Measurements from ENCODE around the gene SHF. TPM values are rescaled to one million over a fixed set of nuclear protein-coding genes. Genes with fewer than 3 reads are reported as not detected.
A peak's percentile ranks its signal among the peaks of the same experiment; 100 is the strongest.
"Not testable (repeated sequence)": the region's sequence is repeated elsewhere in the genome, so short reads cannot be mapped to it uniquely, and the experiment has no call there.

Gene SHF
- total RNA-seq, 4 donors from 2014 or later, result 5.8 to 20.6 (median 11.2) TPM

DNA sequence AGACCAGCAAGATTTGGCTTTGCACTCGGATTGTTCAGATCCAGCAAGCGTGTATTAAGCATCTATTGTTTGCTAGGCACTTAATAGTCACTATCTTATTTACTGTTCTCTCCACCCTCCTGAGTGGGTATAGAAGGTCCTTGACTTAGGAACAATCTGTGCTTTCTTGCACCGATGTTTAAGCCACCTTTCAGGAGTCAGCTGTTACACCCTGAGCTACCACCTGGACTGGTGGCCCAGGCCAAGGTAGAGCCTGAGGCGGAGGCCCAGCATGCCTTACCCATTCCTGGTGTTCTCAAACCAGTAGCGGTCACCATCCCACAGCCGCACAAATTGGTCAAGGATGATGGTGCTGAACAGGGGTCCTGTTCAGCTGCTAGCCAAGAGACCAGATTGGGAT, 48.0 kb downstream of the SHF start:
- Histone ChIP-seq H3K4me1 (peaks cover 0 to 7% (median 4%) of the 10 kb centered on the region in 4 donors), H3K27ac (no peak overlapping the region), H3K4me3 (no peak overlapping the region), H3K36me3 (no peaks in the 10 kb centered on the region), H3K27me3 (peaks cover 0 to 7% of the 10 kb centered on the region in 2 donors), H3K9me3 (no peaks in the 10 kb centered on the region)
- TF ChIP-seq POLR2A (IDR thresholded peaks at IDR 0.05), result no peak
- TF ChIP-seq, protein P1, sequence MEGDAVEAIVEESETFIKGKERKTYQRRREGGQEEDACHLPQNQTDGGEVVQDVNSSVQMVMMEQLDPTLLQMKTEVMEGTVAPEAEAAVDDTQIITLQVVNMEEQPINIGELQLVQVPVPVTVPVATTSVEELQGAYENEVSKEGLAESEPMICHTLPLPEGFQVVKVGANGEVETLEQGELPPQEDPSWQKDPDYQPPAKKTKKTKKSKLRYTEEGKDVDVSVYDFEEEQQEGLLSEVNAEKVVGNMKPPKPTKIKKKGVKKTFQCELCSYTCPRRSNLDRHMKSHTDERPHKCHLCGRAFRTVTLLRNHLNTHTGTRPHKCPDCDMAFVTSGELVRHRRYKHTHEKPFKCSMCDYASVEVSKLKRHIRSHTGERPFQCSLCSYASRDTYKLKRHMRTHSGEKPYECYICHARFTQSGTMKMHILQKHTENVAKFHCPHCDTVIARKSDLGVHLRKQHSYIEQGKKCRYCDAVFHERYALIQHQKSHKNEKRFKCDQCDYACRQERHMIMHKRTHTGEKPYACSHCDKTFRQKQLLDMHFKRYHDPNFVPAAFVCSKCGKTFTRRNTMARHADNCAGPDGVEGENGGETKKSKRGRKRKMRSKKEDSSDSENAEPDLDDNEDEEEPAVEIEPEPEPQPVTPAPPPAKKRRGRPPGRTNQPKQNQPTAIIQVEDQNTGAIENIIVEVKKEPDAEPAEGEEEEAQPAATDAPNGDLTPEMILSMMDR (IDR thresholded peaks at IDR 0.05), result no peak
- DNase-seq, result no peak

DNA sequence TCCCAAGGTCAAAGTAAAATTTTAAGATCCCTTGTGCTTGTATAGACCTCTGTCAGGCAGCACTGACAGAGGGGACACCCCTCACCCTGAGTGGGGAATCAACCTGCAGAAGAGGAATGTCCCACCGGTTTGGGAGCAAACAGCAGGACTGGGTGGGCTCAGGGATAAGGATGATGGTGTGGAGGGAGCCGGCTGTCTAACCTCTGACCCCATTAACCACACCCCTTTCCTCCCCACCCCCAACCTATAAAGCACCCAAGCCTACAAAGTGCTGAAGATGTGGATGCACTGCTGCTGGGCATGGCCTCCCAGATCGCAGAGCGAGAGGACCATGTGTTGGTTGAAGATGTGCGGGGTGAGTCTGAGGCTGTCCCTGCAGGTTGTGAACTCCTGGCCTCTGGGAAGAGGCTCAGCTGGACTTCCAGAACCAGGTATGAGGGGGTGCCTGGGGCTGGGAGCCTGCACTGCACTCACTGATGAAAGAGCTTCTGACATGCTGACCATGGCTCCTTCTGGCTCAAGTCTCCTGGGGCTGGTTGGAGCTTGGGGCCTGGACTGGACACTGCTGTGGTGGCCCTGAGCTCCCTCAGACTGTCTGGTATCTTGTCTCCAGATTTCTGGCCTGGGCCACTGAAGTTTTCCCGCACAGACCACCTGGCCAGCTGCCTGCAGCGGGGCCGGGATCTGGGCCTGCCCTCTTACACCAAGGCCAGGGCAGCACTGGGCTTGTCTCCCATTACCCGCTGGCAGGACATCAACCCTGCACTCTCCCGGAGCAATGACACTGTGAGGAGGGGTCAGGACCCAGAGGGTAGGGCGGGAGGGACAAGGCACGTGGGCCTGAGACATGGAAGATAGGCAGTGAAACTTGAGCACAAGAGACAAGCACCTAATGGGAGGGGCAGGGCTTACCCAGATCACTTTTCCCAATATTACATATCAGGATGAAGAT, 48.7 kb downstream of the SHF start:
- no peak overlapping the region for H3K4me3 ChIP-seq
- no peaks in the 10 kb centered on the region for H3K36me3 ChIP-seq
- peaks cover 0 to 9% (median 4%) of the 10 kb centered on the region in 4 donors for H3K4me1 ChIP-seq
- peaks cover 0 to 8% of the 10 kb centered on the region in 2 donors for H3K27me3 ChIP-seq
- H3K9me3 ChIP-seq, result no peaks in the 10 kb centered on the region
- DNase-seq, result no peak
- H3K27ac ChIP-seq, result no peak overlapping the region
- TF ChIP-seq, protein P1 (IDR thresholded peaks at IDR 0.05), result no peak
- TF ChIP-seq POLR2A (IDR thresholded peaks at IDR 0.05), result no peak

DNA sequence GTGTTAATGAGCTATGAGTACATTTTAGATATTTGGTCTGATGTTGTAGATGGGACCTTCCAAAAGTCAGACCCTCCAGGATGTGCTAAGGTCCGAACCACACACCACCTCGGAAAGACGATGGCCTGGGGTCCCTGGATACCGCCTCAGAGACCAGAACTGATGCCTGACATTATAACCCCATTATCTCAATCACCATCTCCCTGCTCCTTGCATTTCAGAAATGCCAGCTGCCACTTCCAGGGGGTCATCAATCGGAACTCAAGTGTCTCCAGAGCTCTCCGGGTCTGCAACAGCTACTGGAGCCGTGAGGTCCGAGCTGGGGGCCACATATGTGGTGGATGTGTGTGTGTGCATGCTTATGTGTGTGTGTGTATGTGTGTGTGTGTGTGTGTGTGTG, 50.1 kb downstream of the SHF start:
- no peaks in the 10 kb centered on the region for H3K36me3 ChIP-seq
- H3K27ac ChIP-seq, result no peak overlapping the region
- no peaks in the 10 kb centered on the region for H3K9me3 ChIP-seq
- TF ChIP-seq POLR2A (IDR thresholded peaks at IDR 0.05), result no peak
- TF ChIP-seq, protein P1 (IDR thresholded peaks at IDR 0.05), result no peak
- H3K4me3 ChIP-seq, result no peak overlapping the region
- DNase-seq, result no peak
- peaks cover 0 to 9% (median 4%) of the 10 kb centered on the region in 4 donors for H3K4me1 ChIP-seq
- peaks cover 0 to 8% of the 10 kb centered on the region in 2 donors for H3K27me3 ChIP-seq

DNA sequence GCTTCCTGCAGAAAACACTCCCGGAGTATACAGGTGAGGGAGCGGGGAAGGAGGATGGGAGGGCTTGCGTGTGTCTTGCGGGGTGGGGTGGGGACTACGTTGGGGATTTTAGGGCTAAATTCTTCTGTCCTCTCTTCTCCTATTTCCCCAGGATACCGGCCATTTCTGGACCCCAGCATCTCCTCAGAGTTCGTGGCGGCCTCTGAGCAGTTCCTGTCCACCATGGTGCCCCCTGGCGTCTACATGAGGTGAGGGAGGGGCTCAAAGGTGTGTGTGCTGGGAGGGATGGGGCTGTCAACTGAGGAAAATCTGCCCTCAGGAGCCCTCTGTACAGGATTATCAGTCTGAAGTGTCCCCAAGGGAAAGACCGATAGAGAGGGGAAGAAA, 51.4 kb downstream of the SHF start:
- TF ChIP-seq, protein P1 (IDR thresholded peaks at IDR 0.05), result peak in 1 of 6 experiments; percentile 17
- TF ChIP-seq POLR2A (IDR thresholded peaks at IDR 0.05), result no peak
- peaks cover 0 to 9% (median 4%) of the 10 kb centered on the region in 4 donors for H3K4me1 ChIP-seq
- no peaks in the 10 kb centered on the region for H3K36me3 ChIP-seq
- H3K27me3 ChIP-seq, result peaks cover 0 to 8% of the 10 kb centered on the region in 2 donors
- H3K4me3 ChIP-seq, result no peak overlapping the region
- no peak overlapping the region for H3K27ac ChIP-seq
- no peak for DNase-seq
- H3K9me3 ChIP-seq, result no peaks in the 10 kb centered on the region

DNA sequence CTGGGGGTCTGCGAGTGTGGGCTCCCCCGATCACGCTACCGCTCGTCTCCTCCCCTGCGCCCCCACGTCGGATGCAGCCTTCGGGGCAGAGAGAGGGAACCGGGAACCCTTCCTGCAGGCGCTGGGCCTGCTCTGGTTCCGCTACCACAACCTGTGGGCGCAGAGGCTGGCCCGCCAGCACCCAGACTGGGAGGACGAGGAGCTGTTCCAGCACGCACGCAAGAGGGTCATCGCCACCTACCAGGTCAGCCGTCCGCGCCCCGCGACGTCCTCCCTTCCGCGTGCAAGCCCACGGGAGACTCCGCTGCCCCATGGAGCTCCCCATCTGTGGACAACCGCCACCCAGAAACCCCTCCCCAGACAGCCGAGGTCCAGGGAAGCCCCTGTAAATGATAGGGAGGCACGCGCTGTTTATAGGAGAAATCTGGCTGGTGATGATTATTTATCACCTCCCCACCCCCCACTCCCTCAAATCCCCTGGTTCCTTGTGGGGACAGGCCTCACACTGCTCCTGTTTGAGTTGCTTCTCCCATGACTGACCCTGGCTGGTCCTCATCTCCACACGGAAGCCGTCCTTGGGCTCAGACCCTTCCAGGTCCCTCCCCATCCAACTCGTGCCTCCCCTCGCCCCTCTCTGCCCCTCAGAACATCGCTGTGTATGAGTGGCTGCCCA, 51.9 kb downstream of the SHF start:
- not testable (repeated sequence) for H3K4me1 ChIP-seq, H3K9me3 ChIP-seq

More for the DNA sequence above, 51.9 kb downstream of the SHF start:
- H3K27me3 ChIP-seq, H3K27ac ChIP-seq, DNase-seq, H3K36me3 ChIP-seq: not testable (repeated sequence)
- peak overlapping the region in 2 of 4 donors; percentile 33 to 43 for H3K4me3 ChIP-seq
